Stimulated activated CD4-positive, alpha-beta T cell treated with anti-CD3 and anti-CD28 coated beads, Interleukin-12 subunit alpha, Interleukin-12 subunit beta, amount 100 ng/mL, for 4 hours (primary cell): ENCODE data around the gene EYS.

ENCODE experiments used
- DNase-seq: peaks from one replicate; pipeline ENCODE4 v3.0.0-alpha.2; 2020

Gene EYS

DNA sequence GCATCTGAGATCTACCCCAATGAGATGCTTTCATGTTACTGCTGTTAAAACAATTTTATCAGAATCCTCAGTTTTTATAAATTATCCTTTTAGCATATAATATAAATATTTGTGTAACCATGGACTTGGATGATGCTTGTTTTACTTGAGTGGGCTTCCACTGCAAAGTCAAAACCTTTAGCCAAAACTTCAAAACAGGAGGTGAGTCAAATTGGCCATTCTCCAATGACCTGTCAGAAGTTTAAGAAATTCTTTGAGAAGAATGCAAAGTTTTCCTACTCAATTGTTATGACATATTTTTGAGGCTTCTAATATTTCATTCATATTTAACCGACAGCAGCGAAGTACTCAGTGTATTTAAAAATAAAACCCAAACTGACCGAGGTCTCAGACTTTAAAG, 507.9 kb downstream of the EYS start:
- DNase-seq, result no peak

GRCh38 chr6:65191471-65191870, 515.6 kb downstream of the EYS start:
- no peak for DNase-seq

DNA sequence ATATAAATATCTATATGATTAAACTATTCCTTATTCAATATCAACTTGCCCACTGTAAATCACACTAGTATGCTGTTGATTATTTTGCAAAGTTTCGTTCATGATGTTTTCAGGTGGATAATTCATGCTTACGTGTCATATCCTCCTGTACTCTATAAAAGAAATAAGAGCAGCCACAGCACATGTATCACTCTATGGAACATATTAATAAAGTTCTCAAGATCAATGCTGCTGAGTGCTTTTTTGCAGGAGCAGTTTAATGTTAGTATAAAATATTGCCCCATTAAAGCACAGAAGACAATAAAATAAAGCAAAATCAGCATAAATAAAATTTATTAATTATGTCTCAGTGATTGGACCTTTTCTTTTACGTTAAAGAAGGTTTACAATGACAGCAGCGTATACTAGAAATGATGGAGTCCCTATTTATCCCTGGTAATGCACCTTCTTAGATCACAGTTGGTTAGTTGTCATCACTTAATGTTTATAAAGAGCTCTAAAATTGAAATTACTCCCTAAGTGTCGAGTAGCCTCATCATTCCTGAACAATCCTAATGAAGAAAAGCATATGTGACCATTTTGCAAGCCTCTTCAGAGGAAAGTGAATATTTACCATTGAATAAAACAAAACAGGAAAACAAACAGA, 517.7 kb downstream of the EYS start:
- no peak for DNase-seq

DNA sequence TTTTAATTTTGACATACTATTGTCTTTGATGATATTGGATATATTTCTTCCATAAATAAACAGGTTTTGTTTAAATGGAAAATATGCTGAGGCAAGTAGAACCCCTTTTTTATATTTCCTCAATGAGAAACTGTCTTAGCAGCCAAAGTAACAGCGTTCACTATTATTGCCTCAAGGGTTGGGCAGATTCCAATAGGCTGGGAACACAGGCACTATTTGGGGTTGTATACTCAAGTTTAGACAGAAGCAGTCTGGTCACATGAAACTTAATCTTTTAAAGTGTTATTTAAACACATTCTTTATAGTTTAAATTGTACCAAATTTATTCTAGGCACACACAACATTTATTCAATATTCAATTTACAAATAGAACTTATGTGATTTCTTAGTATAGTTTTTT, 520.2 kb downstream of the EYS start:
- no peak for DNase-seq

GRCh38 chr6:65182681-65183080, 524.3 kb downstream of the EYS start:
- DNase-seq, result no peak

DNA sequence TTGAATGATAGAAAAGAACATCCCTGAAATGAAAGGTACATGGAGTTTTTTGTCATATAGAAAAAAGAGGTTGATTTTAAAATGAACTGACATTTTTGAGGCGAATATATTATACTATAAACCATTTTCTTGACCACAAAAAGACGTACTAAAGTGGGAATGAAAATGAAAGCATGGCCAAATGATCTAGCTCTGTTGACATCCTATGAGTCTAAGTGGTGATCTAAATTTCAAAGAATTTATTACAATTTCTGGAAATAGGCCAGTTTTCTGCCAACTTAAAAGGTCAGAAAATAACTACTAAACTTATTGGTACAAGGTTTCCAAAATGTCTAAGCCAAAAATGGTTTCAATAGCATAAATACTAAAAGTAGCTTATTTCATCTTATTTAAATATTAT, 536.8 kb downstream of the EYS start:
- DNase-seq, result no peak

DNA sequence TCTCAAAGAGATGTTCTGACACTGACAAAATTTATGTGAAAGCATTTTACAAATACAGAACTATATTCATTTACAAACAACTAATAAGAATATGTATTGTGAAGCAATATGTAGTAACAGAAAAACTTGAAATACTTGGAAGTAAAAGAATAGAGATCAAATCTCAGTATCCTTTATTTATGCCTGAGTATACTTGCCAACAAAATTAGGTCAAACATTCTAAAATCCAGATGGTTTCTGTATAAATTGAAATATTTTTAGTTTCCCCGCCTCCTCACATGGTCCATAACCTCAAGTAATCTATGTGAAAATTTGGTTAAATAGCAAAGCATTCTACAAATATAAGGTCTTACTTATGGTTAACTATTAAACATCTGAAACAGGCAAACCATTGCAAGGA, 545.4 kb downstream of the EYS start:
- DNase-seq, result no peak

DNA sequence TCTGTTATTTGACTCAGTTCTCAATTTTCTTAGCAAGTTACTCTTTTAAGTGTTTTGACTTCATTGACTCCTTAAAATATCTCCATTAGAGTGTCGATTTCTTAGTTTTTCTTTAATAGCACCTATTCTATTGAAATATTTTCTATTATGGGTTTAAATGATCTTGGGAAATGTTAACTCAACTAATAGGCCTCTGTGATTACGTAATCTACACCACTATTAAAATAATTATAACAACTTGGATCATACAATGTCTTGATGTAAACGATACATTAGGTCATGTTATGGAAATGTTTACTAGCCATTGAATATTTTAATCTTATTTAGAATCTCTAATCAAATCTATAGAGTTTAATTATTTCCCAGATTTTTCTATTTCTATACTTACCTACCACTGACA, 550.0 kb downstream of the EYS start:
- DNase-seq, result no peak

DNA sequence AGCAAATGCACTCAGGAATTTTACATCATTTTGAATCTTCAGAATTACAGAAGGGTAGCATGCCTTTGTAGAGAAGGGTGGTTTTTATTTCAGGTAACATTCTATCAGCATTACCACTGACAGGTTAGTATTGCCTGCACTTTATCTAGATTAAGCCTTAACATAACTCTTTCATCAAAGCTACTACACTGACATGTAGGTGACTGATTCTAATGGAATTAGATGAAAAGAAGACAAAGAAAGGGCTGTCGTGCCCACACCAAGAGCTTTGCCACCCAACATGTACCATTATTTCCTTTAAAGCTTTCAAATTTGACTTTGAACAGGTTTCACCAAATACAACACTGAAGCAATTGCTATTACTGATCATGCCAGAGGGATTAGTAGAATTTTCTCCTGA, 551.9 kb downstream of the EYS start:
- no peak for DNase-seq

DNA sequence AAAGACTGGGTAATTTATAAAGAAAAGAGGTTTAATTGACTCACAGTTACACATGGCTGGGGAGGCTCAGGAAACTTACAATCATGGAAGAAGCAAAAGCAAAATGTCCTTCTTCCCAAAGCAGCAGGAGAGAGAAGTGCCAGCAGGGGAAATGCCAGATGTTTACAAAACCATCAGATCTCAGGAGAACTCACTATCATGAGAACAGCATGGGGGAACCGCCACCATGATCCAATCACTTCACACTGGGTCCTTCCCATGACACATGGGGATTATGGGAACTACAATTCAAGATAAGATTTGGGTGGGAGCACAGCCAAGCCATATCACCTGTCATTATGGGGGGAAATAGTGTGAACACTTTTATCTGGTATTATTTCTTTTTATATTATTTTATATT, 557.2 kb downstream of the EYS start:
- no peak for DNase-seq

DNA sequence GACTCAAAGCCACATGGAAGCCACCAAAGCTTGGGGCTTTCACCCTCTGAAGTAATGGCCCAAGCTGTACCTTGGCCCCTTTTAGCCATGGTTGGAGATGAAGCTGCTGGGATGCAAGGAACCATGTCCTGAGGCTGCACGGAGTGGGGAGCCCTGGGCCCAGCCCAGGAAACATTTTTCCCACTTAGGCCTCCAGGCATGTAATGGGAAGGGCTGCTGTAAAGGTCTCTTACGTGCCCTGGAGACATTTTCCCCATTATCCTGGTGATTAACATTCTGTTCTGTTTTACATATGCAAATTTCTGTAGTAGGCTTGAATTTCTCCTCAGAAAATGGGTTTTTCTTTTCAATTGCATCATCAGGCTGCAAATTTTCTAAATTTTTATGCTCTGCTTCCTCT, 558.2 kb downstream of the EYS start:
- no peak for DNase-seq

- DNase-seq, result no peak
These were observed 571.5 kb downstream of the EYS start for GRCh38 chr6:65135567-65135966.

DNA sequence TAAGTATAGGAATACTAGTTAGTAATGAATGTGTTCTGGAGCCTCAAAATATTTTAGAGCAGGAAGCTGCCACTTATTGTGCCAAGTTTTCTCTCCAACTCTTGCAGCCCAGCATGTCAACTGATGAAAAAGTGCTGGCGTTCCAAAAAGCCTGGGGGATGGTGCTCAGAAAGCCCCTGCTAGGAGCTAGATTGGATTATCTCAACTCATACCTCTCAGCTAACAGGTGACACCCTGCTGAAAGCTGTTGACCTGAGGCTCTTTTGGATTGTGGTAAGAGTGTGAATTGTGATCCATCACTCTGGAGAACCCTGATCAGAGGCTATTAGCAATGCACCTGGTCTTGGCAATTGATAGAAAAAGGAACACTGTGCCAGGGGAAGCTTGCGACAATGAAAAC, 580.4 kb downstream of the EYS start:
- DNase-seq, result no peak

DNA sequence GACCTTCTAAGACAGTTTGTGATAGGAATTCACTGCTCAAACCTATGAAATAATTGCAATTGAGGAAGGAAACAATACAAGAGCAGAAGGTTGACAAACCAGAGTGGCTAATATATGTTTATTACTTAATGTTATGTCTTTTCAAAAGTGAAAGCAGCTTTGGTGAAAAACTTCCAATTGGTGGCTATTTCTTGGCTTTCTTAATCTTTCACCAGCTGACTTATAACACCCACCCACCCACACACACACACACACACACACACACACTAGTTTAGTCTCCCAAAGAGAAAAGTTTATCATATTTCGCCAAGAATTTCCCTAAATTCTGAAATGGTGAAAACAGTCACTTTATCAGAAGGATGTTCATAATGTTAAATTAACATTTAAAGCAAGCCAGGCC, 583.5 kb downstream of the EYS start:
- DNase-seq, result no peak

DNA sequence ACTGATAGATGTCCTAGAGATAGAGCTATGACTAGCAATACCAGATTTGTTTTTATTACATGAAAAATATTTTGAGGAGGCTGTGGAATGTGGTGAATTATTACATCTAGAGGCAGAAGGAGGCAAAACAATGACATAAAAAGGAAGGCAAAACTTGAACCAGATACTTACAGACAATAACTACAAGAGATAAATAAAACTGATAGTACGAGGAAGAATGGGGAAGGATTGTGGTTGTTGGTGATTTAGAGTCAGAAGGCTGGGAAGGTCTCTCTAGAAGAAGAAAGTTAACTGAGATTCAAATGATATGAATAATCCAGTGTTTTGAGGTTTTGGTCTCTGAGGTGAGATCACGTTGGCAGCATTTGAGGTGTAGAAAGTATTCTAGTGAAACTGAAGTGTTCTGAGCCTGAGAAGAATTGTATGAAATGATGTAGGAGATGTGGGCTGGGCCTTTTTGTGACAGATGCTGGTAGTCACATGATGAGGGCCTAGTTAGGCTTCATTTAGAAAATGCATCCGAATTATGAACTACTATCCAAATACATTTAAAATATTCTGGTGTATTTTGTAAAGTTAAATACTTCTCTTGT, 589.1 kb downstream of the EYS start:
- DNase-seq, result no peak

GRCh38 chr6:65116326-65116725, 590.7 kb downstream of the EYS start:
- DNase-seq, result no peak

GRCh38 chr6:65113581-65113980, 593.4 kb downstream of the EYS start:
- no peak for DNase-seq

- DNase-seq, result no peak
These were observed 594.6 kb downstream of the EYS start for GRCh38 chr6:65112435-65112834.

DNA sequence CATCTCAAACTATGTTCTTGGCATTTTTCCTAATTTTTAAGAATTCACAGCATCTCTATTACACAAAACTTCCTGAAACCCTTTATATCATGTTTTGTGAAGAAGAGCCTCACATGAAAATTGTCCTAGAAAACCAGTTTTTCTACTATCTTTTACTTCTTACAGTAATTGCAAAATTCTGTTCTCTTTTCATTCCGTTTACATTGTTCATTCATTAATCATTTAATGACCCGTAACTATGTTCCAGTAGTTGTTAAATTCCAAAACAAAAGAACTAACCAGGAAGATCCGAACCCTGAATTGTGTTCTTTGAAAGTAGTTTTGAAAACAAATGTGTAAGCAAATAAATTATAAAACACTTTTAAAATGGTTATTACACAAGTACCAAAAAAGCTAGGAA, 597.0 kb downstream of the EYS start:
- no peak for DNase-seq

DNA sequence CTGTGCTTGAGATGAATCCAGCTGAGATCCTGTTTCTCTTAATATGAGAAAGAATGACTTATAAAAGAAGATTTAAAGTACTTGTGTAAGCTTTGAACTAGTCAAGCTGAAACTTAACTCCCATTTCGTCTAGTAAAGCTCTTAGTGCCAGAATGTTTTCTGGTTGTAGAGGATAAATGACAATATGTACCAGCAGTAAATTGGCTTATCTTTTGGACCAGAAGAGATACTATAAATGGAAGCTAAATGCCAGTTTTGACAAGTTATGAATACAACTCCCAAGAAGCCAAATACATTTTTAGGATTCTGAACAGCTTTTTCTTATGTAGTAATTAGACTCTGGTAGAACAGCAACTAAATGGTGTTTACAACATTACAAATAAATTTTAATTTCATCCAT, 608.7 kb downstream of the EYS start:
- DNase-seq, result no peak

DNA sequence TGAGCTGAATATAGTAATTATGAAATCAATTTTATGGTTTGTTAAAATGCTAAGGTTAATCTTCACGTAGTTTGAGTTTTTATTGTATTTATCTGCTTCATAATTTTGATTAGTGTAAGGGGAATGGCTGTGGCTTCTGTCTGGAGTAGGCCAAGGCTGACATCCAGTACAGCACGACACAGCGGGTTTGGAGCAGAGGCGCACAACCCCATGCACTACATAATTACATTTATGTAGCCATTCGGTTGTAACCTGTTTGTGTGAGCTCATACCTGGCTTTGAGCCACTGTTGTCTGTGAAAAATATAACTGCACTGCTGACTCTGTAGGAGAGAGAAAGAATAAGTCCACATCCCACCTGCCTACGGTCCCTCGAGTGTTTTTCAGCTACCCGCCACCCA, 615.5 kb downstream of the EYS start:
- no peak for DNase-seq

DNA sequence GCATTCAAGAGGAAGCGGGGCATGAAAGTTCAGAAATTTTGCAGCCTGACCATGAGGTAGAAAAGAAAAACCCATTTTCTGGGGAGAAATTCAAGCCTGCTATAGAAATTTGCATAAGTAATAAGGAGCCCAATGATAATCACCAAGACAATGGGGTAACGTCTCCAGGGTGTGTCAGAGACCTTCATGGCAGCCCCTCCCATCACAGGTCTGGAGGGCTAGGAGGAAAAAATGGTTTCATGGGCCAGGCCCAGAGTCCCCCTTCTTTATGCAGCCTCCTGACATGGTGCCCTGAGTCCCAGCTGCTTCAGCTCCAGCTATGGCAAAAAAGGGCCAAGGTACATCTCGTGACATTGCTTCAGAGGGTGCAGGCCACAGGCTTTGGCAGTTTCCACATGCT, 618.5 kb downstream of the EYS start:
- DNase-seq, result no peak

DNA sequence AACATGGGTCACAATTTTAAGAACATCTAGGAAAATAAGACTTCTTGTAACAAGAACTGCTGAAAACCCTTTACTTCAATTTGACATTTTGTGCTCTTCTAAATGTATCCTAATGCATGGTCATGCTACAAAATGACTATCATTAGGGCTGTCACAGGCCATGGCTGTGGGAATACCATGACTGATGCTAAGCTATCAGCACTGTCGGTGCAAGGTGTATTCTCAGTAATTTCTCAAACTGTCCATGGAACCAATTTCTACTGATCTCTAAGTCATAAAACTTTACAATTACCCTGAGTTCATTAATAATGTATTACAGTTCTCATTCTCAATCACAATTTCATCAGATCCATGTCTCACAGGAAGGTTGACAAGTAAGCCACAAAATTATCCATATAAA, 625.3 kb downstream of the EYS start:
- no peak for DNase-seq

- no peak for DNase-seq
These were observed 631.3 kb downstream of the EYS start for GRCh38 chr6:65075705-65076230.

DNA sequence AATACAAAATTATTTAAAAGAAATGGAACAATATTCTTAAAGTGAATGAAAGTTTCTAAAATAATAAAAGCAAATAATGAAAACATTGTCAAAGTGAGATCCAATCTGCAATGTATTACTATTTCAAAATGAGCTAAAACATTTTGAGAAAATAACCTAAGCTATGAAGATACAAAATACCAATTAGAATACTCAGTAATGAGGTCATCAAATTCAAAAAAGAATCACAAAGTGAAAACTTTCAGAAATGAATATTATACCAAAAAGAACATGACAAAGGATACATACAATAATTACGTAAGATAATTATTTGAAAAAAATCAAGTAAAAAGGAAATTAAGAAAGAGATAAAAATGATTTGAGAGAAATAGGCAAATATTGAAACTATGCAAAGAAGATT, 634.5 kb downstream of the EYS start:
- no peak for DNase-seq
